ENCODE measurements around the gene RARB. TPM values are rescaled to one million over a fixed set of nuclear protein-coding genes. Genes with fewer than 3 reads are reported as not detected.
A peak's percentile ranks its signal among the peaks of the same experiment; 100 is the strongest.

RARB gene
- total RNA-seq, 1 experiment from 2014 or later = 31.3 TPM

- no peak overlapping the region for H3K4me3 Mint-ChIP-seq (ENCODE audit: low read depth, unreplicated experiment)
- DNase-seq = no peak
- TF ChIP-seq CTCF (IDR thresholded peaks at IDR 0.05; ENCODE audit: unreplicated experiment) = no peak
- no TSS peak for BruUV-seq (replicated peaks)
- intact Hi-C loops (cut with micrococcal nuclease; ENCODE audit: unreplicated experiment) = no loop called here
- no peaks in the 10 kb centered on the region for H3K27me3 Mint-ChIP-seq (ENCODE audit: unreplicated experiment)
- H3K27ac Mint-ChIP-seq (ENCODE audit: unreplicated experiment) = no peak overlapping the region
- peaks cover 7% of the 10 kb centered on the region for H3K4me1 Mint-ChIP-seq (ENCODE audit: low read depth, unreplicated experiment)
- H3K9me3 Mint-ChIP-seq (ENCODE audit: low read depth, unreplicated experiment) = peaks cover 16% of the 10 kb centered on the region
- CTCF ChIA-PET = no interaction called here
- H3K36me3 Mint-ChIP-seq (ENCODE audit: insufficient read depth, unreplicated experiment) = no peaks in the 10 kb centered on the region
Observed at GRCh38 chr3:25495726-25496253, 67.7 kb downstream of the RARB start.

GRCh38 chr3:25497096-25497495, 69.0 kb downstream of the RARB start:
- Mint-ChIP-seq H3K27ac (ENCODE audit: unreplicated experiment) (peak overlapping the region; percentile 37), H3K9me3 (ENCODE audit: low read depth, unreplicated experiment) (peaks cover 16% of the 10 kb centered on the region), H3K4me1 (ENCODE audit: low read depth, unreplicated experiment) (peaks cover 7% of the 10 kb centered on the region), H3K36me3 (ENCODE audit: insufficient read depth, unreplicated experiment) (peaks cover 9% of the 10 kb centered on the region), H3K27me3 (ENCODE audit: unreplicated experiment) (no peaks in the 10 kb centered on the region), H3K4me3 (ENCODE audit: low read depth, unreplicated experiment) (no peak overlapping the region)
- CTCF ChIA-PET = no interaction called here
- DNase-seq = no peak
- intact Hi-C loops (cut with micrococcal nuclease; ENCODE audit: unreplicated experiment) = no loop called here
- TF ChIP-seq CTCF (IDR thresholded peaks at IDR 0.05; ENCODE audit: unreplicated experiment) = no peak
- BruUV-seq (replicated peaks) = no TSS peak

- no TSS peak for BruUV-seq (replicated peaks)
- TF ChIP-seq CTCF (IDR thresholded peaks at IDR 0.05; ENCODE audit: unreplicated experiment) = no peak
- CTCF ChIA-PET = no interaction called here
- Mint-ChIP-seq H3K27ac (ENCODE audit: unreplicated experiment) (no peak overlapping the region), H3K9me3 (ENCODE audit: low read depth, unreplicated experiment) (peaks cover 6% of the 10 kb centered on the region), H3K4me3 (ENCODE audit: low read depth, unreplicated experiment) (no peak overlapping the region), H3K27me3 (ENCODE audit: unreplicated experiment) (no peaks in the 10 kb centered on the region), H3K4me1 (ENCODE audit: low read depth, unreplicated experiment) (no peaks in the 10 kb centered on the region), H3K36me3 (ENCODE audit: insufficient read depth, unreplicated experiment) (peaks cover 10% of the 10 kb centered on the region)
- intact Hi-C loops (cut with micrococcal nuclease; ENCODE audit: unreplicated experiment) = no loop called here
- DNase-seq = no peak
Observed at GRCh38 chr3:25500706-25501210, 72.7 kb downstream of the RARB start.

- peaks cover 2% of the 10 kb centered on the region for H3K4me1 Mint-ChIP-seq (ENCODE audit: low read depth, unreplicated experiment)
- peaks cover 5% of the 10 kb centered on the region for H3K9me3 Mint-ChIP-seq (ENCODE audit: low read depth, unreplicated experiment)
- peaks cover 10% of the 10 kb centered on the region for H3K36me3 Mint-ChIP-seq (ENCODE audit: insufficient read depth, unreplicated experiment)
- H3K4me3 Mint-ChIP-seq (ENCODE audit: low read depth, unreplicated experiment) = no peak overlapping the region
- CTCF ChIA-PET = interaction anchor here (0.7 kb wide), 1 partner anchor 416 kb away, joined by 3 read pairs; no protein-coding TSS in a partner anchor
- DNase-seq = no peak
- intact Hi-C loops (cut with micrococcal nuclease; ENCODE audit: unreplicated experiment) = no loop called here
- H3K27ac Mint-ChIP-seq (ENCODE audit: unreplicated experiment) = no peak overlapping the region
- no peak for TF ChIP-seq CTCF (IDR thresholded peaks at IDR 0.05; ENCODE audit: unreplicated experiment)
- BruUV-seq (replicated peaks) = no TSS peak
- no peaks in the 10 kb centered on the region for H3K27me3 Mint-ChIP-seq (ENCODE audit: unreplicated experiment)
Observed at GRCh38 chr3:25502233-25502632, 74.2 kb downstream of the RARB start.
